ENCODE results near the gene TOX4. TPM values are rescaled to one million over a fixed set of nuclear protein-coding genes. Genes with fewer than 3 reads are reported as not detected.
A peak's percentile ranks its signal among the peaks of the same experiment; 100 is the strongest.

TOX4 gene
- total RNA-seq, 1 donor from 2014 or later: 35.7 TPM

DNA sequence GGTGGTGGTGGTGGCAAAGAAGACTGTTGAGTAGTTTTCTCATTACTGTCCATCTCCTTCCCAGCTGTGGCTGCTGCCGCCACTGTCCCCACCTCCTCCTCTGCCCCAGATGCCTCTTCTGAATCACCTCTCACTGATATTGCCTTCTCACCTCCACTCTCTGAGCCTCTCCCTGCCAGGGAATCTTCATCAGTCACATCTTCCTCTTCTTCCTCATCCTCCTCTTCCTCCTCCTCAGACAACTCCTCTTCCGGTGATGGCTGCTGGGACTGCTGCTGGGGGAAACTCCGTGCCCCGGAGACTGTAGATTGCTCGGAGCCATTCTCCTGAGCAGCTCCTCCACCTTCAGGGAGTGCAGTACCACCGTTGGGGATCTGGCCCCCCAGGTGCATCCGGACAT lies 46.2 kb downstream of the TOX4 start:
- Histone ChIP-seq H3K27me3 (no peaks in the 10 kb centered on the region), H3K36me3 (peaks cover 26% of the 10 kb centered on the region), H3K27ac (peak overlapping the region; percentile 76), H3K79me2 (ENCODE audit: low read depth) (peaks cover 81% of the 10 kb centered on the region), H2AFZ (replicated peaks) (no peak overlapping the region), H3K4me3 (peak overlapping the region; percentile 23), H3K9ac (no peak overlapping the region), H3K4me1 (peaks cover 75% of the 10 kb centered on the region), H4K20me1 (ENCODE audit: low read depth) (peaks cover 93% of the 10 kb centered on the region), H3F3A (ENCODE audit: low read depth) (peaks cover 88% of the 10 kb centered on the region), H3K9me3 (ENCODE audit: low read depth) (no peaks in the 10 kb centered on the region), H3K4me2 (peak overlapping the region; percentile 92)
- Mint-ChIP-seq H3K27me3 (ENCODE audit: insufficient read depth, low read depth) (peaks cover 12% of the 10 kb centered on the region), H3K9me3 (peaks cover 3% of the 10 kb centered on the region), H3K4me3 (peak overlapping the region; percentile 30), H3K27ac (no peak overlapping the region), H3K4me1 (peaks cover 69% of the 10 kb centered on the region), H3K36me3 (peaks cover 49% of the 10 kb centered on the region)
- no peak for DNase-seq (ENCODE audit: low spot score)
- TF ChIP-seq, protein P1, sequence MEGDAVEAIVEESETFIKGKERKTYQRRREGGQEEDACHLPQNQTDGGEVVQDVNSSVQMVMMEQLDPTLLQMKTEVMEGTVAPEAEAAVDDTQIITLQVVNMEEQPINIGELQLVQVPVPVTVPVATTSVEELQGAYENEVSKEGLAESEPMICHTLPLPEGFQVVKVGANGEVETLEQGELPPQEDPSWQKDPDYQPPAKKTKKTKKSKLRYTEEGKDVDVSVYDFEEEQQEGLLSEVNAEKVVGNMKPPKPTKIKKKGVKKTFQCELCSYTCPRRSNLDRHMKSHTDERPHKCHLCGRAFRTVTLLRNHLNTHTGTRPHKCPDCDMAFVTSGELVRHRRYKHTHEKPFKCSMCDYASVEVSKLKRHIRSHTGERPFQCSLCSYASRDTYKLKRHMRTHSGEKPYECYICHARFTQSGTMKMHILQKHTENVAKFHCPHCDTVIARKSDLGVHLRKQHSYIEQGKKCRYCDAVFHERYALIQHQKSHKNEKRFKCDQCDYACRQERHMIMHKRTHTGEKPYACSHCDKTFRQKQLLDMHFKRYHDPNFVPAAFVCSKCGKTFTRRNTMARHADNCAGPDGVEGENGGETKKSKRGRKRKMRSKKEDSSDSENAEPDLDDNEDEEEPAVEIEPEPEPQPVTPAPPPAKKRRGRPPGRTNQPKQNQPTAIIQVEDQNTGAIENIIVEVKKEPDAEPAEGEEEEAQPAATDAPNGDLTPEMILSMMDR (IDR thresholded peaks at IDR 0.05): no peak
- TF ChIP-seq EZH2phosphoT487 (IDR thresholded peaks at IDR 0.05) (no peak), EZH2 (IDR thresholded peaks at IDR 0.05) (no peak)

DNA sequence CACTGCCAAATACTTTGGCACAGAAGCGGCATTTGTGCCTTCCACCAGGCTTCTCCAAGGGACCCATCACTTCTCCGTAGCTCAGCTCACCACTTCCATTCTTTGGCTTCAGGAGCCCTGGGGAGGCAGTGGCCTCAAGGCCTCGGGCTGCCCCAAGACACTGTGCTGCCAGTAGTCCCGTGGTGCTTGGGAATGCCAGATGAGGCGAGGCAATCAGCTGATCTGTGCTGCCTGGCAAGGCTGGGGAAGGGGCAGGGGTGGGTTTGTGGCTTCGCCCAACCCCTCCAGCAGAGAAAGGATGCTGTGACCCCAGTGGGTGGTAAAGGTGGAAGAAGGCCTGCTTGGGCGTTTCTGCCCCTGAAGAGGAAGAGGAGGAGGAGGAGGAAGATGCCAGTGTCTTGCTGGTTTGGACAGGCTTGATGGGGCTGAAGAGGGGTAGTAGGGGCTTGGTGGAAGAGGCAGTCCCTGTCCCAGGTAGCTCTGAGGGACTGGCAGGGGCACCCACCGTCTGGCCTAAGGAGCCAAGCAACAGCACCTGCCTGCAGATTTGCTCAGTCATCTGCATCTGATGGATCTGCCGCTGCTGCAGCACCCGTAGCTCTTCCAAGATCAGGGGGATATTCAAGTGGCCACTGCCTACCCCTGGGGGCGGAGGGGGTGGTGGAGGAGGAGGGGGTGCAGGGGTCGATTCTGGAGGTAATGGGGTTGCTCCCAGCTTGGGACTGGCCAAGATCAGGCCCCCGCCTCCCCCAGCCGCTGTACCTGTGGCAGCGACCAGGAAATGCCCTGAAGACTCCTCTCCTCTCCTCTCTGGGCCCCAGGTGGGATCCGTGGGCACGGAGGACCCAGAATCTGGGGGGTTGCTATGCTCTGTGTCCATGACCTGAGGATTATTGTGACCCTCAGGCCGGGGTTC lies 47.8 kb downstream of the TOX4 start:
- peaks cover 88% of the 10 kb centered on the region for H3F3A ChIP-seq (ENCODE audit: low read depth)
- no peak overlapping the region for H2AFZ ChIP-seq (replicated peaks)
- no peak for DNase-seq (ENCODE audit: low spot score)
- peak overlapping the region; percentile 96 for H3K4me3 Mint-ChIP-seq
- no peaks in the 10 kb centered on the region for H3K9me3 ChIP-seq (ENCODE audit: low read depth)
- peaks cover 28% of the 10 kb centered on the region for H3K36me3 ChIP-seq
- peaks cover 76% of the 10 kb centered on the region for H3K4me1 Mint-ChIP-seq
- H3K4me1 ChIP-seq: peaks cover 73% of the 10 kb centered on the region
- H3K27me3 Mint-ChIP-seq (ENCODE audit: insufficient read depth, low read depth): peaks cover 17% of the 10 kb centered on the region
- no peaks in the 10 kb centered on the region for H3K27me3 ChIP-seq
- no peak overlapping the region for H3K9ac ChIP-seq
- peak overlapping the region; percentile 99 for H3K27ac Mint-ChIP-seq
- H3K27ac ChIP-seq: peak overlapping the region; percentile 100
- H4K20me1 ChIP-seq (ENCODE audit: low read depth): peaks cover 93% of the 10 kb centered on the region
- peaks cover 3% of the 10 kb centered on the region for H3K9me3 Mint-ChIP-seq
- peak overlapping the region; percentile 92 for H3K4me2 ChIP-seq
- peak overlapping the region; percentile 74 for H3K4me3 ChIP-seq
- TF ChIP-seq EZH2 (IDR thresholded peaks at IDR 0.05) (no peak), EZH2phosphoT487 (IDR thresholded peaks at IDR 0.05) (no peak)
- H3K36me3 Mint-ChIP-seq: peaks cover 49% of the 10 kb centered on the region
- peaks cover 89% of the 10 kb centered on the region for H3K79me2 ChIP-seq (ENCODE audit: low read depth)

DNA sequence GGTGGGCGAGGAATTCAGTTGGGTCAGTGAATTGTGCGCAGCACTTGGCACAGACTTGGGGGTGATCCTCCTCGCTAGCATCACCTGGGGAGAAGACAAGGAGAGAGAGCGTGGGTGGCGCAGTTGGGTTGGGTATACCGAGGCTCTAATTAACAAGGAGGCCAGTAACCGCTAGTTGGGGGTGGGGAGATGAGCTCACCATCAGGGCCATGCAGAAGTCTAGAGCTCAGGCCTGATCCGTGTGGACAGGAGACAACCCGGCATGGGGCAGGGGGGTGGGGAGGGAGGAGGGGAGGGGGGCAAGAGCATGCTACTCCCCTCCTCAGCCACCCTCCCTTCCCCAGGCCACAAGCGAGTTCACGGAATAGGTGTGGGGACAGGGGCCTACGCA lies 48.6 kb downstream of the TOX4 start:
- no peaks in the 10 kb centered on the region for H3K9me3 ChIP-seq (ENCODE audit: low read depth)
- Mint-ChIP-seq H3K27me3 (ENCODE audit: insufficient read depth, low read depth) (peaks cover 17% of the 10 kb centered on the region), H3K36me3 (peaks cover 45% of the 10 kb centered on the region), H3K9me3 (peaks cover 3% of the 10 kb centered on the region), H3K27ac (peak overlapping the region; percentile 99), H3K4me3 (peak overlapping the region; percentile 96), H3K4me1 (peaks cover 78% of the 10 kb centered on the region)
- peaks cover 75% of the 10 kb centered on the region for H3K4me1 ChIP-seq
- peaks cover 92% of the 10 kb centered on the region for H4K20me1 ChIP-seq (ENCODE audit: low read depth)
- peak overlapping the region; percentile 51 for H3K9ac ChIP-seq
- peaks cover 90% of the 10 kb centered on the region for H3K79me2 ChIP-seq (ENCODE audit: low read depth)
- DNase-seq (ENCODE audit: low spot score): peak; percentile 59
- H3K27me3 ChIP-seq: no peaks in the 10 kb centered on the region
- H2AFZ ChIP-seq (replicated peaks): no peak overlapping the region
- peak overlapping the region; percentile 92 for H3K4me2 ChIP-seq
- peak overlapping the region; percentile 100 for H3K27ac ChIP-seq
- peaks cover 26% of the 10 kb centered on the region for H3K36me3 ChIP-seq
- H3F3A ChIP-seq (ENCODE audit: low read depth): peaks cover 85% of the 10 kb centered on the region
- peak overlapping the region; percentile 74 for H3K4me3 ChIP-seq
- TF ChIP-seq, protein P1 (IDR thresholded peaks at IDR 0.05): no peak
- no peak for TF ChIP-seq EZH2 (IDR thresholded peaks at IDR 0.05)
- TF ChIP-seq EZH2phosphoT487 (IDR thresholded peaks at IDR 0.05): no peak
